ENCODE measurements around the gene CDH23.

- TF ChIP-seq CTCF (conservative IDR thresholded peaks at IDR 0.05; ENCODE audit: low read length) = no peak
- TF ChIP-seq EZH2phosphoT487 (IDR thresholded peaks at IDR 0.05; ENCODE audit: borderline replicate concordance) = no peak
These were observed 447.4 kb downstream of the CDH23 start for GRCh38 chr10:71844084-71844483.

All from Loucy (cell line).